Colon (tissue), 2 donors: Measurements from ENCODE around the gene TFAM.

Source experiments
- FAIRE-seq: peaks from 2 replicates; lab custom pipeline; 2012; peaks lifted over from hg19 to GRCh38; lab: Jason Lieb, UNC
- donor health status: control.
- donor health status: control.

TFAM gene

DNA sequence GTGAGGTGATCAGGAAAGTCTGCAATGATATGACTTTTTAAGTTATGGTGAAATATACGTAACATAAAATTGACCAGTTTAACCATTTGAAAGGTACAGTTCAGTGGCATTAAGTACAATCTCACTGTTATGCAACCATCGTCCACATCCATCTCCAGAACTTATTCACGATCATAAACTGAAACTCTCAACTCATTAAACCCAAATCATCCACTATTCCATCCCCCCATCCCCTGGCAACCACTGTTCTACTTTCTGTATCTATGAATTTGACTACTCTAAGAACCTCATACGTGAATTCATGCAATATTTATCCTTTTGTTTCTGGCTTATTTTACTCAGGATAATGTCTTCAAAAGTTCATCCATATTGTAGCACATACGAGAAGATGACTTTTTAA is 48.4 kb downstream of the TFAM start:
- FAIRE-seq: no peak

DNA sequence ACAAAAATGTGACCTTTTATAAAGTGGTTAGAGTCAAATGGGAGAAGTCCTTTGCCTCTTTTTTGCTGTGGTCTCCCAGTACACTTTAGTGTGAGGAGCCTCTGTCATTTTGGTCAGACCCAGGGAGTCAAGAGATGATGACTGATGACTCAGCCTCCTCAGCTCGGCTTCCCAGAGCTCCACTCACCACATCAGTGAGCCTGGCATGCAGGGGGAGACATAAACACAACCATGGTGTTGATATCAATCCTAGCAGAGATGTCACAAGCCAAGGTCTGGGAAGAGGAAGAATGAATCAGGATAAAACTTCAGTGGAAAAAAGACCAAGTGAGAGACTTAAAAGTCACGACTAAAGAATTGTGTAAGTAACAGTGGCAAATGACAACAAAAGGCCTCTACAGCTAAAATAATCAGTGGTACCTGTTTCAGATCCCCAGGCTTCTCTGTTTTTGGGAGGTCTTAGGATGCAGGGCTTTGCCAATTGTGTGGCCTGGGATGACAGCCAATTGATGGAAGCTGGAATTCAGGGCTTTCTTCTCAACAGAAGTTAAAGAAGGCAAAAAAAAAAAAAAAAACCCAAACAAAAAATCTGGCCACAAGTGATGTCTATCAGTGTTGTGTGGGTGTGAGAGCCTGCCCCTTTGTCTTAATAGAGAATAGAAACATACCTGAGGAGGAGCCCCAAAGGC is 50.2 kb downstream of the TFAM start:
- no peak for FAIRE-seq

DNA sequence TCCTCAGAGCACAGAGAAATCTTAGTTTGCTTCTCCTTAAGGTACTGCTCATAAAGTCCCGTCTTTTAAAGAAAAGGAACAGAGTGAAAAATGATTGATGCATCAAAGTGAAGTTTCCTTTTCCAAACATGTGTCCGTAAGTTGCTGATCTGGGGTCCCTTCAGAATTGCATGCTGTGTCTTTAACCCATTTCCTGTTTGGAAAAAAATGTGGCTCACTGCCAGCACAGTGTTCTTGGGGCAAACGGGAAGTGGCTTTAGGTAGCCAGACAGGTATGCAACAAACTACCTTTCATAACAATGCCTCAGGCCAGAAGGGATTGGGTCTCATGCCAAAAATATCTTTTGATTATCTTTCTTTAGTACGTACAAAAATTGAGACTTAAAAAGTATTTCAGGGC is 50.9 kb downstream of the TFAM start:
- FAIRE-seq: no peak

DNA sequence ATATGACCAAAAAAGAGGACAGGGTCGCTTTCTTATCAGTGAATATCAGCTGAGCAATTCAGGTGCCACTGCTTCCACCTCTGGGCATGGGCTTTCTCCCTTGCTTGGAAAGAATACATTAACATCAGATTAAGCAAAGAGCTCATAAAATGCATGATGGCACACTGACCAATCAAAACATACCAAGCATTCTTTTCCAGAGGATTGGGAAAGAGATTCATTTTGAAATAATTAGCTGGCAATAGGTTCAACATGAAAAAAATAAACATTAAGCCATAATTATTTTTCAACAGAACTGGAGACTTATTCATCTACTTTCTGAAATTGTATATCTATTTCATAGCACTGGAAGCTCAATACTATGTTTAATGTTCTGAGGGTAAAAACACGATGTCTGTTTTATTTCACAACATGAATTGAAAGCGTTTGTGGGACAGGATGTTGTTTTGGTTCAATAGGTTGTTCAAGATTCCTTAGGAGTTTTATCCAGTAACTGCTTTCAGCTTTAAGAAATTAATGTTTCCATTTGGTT is 53.2 kb downstream of the TFAM start:
- no peak for FAIRE-seq

DNA sequence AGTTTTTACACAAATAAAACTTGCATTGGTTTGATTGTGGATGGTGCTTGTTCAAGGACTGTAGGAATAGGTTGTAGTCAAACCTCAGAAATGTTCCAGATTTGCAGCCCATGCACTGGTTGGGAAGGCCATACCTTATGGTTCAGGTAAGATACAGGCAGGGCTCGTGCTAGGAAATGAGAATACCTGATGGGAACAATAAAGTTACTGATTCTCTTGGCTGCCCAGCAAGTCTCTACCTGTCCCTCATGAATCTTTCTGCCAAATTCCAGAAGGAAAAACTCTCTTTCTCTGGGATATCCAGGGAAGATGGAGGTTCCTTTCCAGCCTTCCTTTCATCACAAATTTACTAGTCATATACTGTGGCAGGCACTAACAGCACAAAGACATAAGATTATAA is 53.8 kb downstream of the TFAM start:
- FAIRE-seq: no peak

DNA sequence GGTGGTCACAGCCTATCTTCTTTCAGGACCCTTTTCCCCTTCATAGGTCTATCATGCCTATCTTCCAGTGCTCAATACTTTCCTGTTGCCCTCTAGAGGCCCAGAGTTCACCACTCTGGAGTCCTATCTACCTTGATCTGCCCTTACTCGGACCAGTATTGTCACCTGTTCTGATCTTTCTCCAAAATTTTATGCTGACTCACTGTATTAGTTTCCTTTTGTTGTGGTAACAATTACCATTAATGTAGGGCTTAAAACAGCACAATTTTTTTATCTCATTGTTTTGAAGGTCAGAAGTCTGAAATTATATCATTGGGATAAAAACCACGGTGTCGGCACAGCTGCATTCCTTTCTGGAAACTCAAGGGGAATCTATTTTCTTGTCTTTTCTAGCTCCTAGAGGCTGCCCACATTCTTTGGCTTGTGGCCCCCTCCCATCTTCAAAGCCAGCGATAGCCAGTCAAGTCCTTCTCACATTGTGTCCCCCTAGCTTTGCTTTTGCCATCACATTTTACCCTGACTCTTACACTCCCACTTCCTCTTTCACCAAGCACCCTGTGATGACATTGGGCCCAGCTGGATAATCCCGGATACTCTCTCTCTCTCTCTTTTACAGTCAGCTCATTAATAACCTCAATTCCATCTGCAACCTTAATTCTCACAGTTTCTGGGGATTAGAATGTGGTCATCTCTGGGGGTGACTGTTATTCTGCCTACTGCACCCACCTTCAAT is 54.6 kb downstream of the TFAM start:
- FAIRE-seq: no peak

DNA sequence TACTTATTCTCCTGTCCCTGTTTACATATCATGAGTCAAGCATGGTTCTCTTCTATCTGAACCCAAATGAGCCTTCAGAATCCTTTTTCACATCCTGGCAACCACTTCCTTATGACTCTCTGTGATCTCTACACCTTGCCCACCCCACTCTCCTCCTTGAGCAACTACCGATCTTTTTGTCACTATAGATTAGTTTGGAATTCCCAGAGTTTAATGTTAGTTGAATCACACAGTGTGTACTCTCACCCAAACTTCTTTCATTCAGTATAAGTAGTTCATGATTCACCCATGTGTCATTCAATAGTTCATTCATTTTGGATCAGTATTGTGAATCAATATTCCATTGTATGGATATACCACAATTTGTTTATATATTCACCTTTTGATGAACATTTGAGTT is 55.3 kb downstream of the TFAM start:
- FAIRE-seq: no peak

DNA sequence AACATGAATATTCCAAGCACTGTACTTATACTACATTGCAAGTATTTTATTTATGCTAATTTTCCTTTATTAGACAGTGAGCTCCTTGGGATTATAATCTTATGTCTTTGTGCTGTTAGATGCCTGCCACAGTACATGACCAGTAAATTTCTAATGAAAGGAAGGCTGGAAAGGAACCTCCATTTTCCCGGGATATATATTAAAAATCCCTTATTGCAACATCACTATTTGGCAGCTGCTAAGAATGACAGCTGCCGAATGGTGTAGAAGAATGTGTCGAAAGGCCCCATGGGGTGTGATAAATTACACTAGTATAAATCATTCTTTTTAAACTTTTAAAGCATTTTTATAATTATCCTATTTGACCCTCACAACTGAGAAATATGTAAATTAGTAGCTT is 59.1 kb downstream of the TFAM start:
- no peak for FAIRE-seq

DNA sequence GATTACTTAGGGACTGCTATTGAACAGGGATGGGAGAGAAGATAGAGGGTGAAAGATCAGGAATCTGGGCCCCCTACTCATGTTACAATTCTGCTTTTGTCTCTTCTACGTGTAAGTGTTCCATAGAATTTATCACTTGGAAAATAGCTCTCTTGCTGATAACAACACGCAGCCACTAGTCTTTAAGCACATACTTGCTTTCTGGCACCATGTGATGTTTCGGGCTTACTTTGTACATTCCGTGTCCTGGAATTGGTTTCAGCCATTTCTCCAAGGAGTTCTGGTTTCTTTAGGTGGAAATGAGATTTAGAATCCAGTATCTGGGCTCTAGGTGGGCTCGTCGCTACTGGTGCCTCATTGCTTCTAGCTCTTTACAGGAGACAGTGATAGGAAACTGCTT is 59.7 kb downstream of the TFAM start:
- FAIRE-seq: no peak

DNA sequence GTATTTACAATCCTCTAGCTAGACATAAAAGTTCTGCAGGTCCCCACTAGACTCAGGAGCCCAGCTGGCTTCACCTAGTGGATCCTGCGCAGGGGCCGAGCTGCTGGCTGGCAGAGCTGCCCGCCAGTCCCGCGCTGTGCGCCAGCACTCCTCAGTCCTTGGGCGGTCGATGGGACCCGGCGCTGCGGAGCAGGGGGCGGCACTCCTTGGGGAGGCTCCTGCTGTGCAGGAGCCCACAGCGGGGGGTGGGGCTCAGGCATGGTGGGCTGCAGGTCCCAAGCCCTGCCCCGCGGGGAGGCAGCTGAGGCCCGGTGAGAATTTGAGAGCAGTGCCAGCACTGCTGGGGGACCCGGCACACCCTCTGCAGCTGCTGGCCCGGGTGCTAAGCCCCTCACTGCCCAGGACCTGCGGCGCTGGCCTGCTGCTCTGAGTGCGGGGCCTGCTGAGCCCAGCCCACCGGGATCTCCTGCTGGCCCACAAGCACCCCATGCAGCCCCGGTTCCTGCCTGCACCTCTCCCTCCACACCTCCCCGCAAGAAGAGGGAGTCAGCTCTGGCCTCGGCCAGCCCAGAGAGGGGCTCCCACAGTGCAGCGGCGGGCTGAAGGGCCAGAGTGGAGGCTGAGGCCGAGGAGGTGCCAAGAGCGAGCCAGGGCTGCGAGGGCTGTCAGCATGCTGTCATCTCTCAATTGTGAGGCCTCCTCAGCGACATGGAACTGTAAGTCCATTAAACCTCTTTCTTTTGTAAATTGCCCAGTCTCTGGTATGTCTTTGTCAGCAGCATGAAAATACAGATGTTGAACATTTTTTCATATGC is 63.1 kb downstream of the TFAM start:
- no peak for FAIRE-seq
